Ovary (tissue), 9 donors: Measurements from ENCODE around the gene NAALADL2. TPM values are rescaled to one million over a fixed set of nuclear protein-coding genes. Genes with fewer than 3 reads are reported as not detected.

Experiments used
- DNase-seq, 5 donors: peaks; one replicate each; pipeline ENCODE4 v3.0.0-alpha.2; 2019 to 2020
- H3K27ac ChIP-seq, 2 donors: fragments of 200-600 bp; one replicate each; pipeline versions ENCODE4 v1.5.1 to v1.8.0; 2019 to 2022
- H3K27me3 ChIP-seq: fragments of 200-600 bp; one replicate; pipeline ENCODE4 v1.8.0; 2022
- H3K36me3 ChIP-seq: fragments of 200-600 bp; sonication (generic); one replicate; pipeline ENCODE4 v1.5.1; 2019
- H3K4me1 ChIP-seq: one replicate; pipeline ENCODE4 v1.8.1; 2013; ENCODE audit warnings: mild to moderate bottlenecking, moderate library complexity; ENCODE audit not compliant: insufficient read depth
- H3K4me3 ChIP-seq: fragments of 200-600 bp; sonication (generic); one replicate; pipeline ENCODE4 v1.5.1; 2017
- H3K9me3 ChIP-seq, 2 donors: fragments of 200-600 bp in 1 of 2; sonication (generic) in 1 of 2; one replicate each; pipeline versions ENCODE4 v1.5.1 to v1.8.1; 2013 to 2019; ENCODE audit warnings: mild to moderate bottlenecking in 1 of 2, moderate library complexity in 1 of 2
- CTCF ChIP-seq, 3 donors: fragments of 450-650 bp in 2 of 3; fragments of 200-600 bp in 1 of 3; IDR thresholded peaks; one replicate each; pipeline versions ENCODE4 v1.5.1 to v1.8.0; 2016 to 2022; ENCODE audit warnings: antibody characterized with exemption in 3 of 3, mild to moderate bottlenecking in 1 of 3
- EP300 ChIP-seq: sonication (generic); formaldehyde crosslinking; IDR thresholded peaks from one replicate; pipeline ENCODE4 v1.6.1; 2017; ENCODE audit warnings: antibody characterized with exemption
- POLR2A ChIP-seq: fragments of 450-650 bp; IDR thresholded peaks from one replicate; pipeline ENCODE4 v1.6.1; 2017; ENCODE audit warnings: antibody characterized with exemption, mild to moderate bottlenecking, moderate library complexity
- WGBS, 3 donors: extraction: QIAGEN DNeasy Blood & Tissue Kit in 1 of 3; methylation state at CpG; one replicate each; pipeline versions ENCODE4 v1.1.5 to v1.1.7; 2013 to 2017; 5-methylcytosine and 5-hydroxymethylcytosine counted together
- intact Hi-C, 4 donors: fragments of 100-400 bp; cut with DNase I; formaldehyde crosslinking; loops; one replicate each; pipeline versions ENCODE4 v1.11.0 to v1.15.1; 2022 to 2023
- polyA plus RNA-seq, 2 donors: library from polyadenylated mRNA; stranded (reverse); fragments of 200-250 nt in 1 of 2; fragments of 350-450 nt in 1 of 2; fragmentation: Illumina TruSeq in 1 of 2; extraction: RNeasy Lipid Tissue Mini Kit (QIAGEN cat#74804) in 1 of 2; gene quantifications; one replicate each; pipeline ENCODE4 v1.2.3, GENCODE V29; 2013 to 2014
- total RNA-seq, 7 donors: library from RNA; depleted of rRNA in 2 of 7; stranded (reverse); fragments of >200 nt in 2 of 7; fragmentation: NEBNext Ultra II Directional in 3 of 7; extraction: Animal tissue kit (Norgen Biotek cat#: 25700) in 3 of 7; gene quantifications; one replicate each; pipeline versions ENCODE4 v1.1.0 to v1.2.4, GENCODE V29; 2016 to 2023
- donor health status: DM: no; HTN: no; CAD: no; lungs with moderate emphysema.
- donor health status: DM: no; HTN: no; CAD: no.
- donor health status: Bipolar disorder and iron deficiency.
- donor health status: DM: yes; HTN: yes; CAD: no.
- donor health status: DM: no; HTN: no; CAD: no.
- donor health status: DM: yes; HTN: yes; CAD: no.

NAALADL2 gene
- total and polyA plus RNA-seq, 9 donors = 2.3 to 29.3 (median 15.2) TPM

GRCh38 chr3:175479175-175479574, 620.0 kb downstream of the NAALADL2 start:
- Histone ChIP-seq H3K27ac (no peak overlapping the region), H3K36me3 (no peaks in the 10 kb centered on the region), H3K4me3 (no peak overlapping the region), H3K4me1 (no peaks in the 10 kb centered on the region), H3K9me3 (no peaks in the 10 kb centered on the region), H3K27me3 (no peaks in the 10 kb centered on the region)
- DNase-seq = no peak
- TF ChIP-seq POLR2A (no peak), CTCF (IDR thresholded peaks at IDR 0.05) (no peak)
- 60 to 65% (median 65%) methylated on average over 2 of the region's 2 CpGs for WGBS, 3 donors
- intact Hi-C loops = loop anchor here in 1 of 4 donors (5.0 kb wide), 1 partner anchor 1488 kb away; no protein-coding TSS in a partner anchor

- TF ChIP-seq EP300 = no peak
- Histone ChIP-seq H3K27me3 (no peaks in the 10 kb centered on the region), H3K4me1 (no peaks in the 10 kb centered on the region), H3K9me3 (no peaks in the 10 kb centered on the region), H3K36me3 (no peaks in the 10 kb centered on the region), H3K27ac (no peak overlapping the region), H3K4me3 (no peak overlapping the region)
- intact Hi-C loops = loop anchor here in 1 of 4 donors (5.0 kb wide), 1 partner anchor 1488 kb away; no protein-coding TSS in a partner anchor
- DNase-seq = no peak
Observed at GRCh38 chr3:175479800-175480199, 620.7 kb downstream of the NAALADL2 start.

GRCh38 chr3:175484666-175485065, 625.5 kb downstream of the NAALADL2 start:
- 84 to 88% (median 85%) methylated on average over 2 of the region's 2 CpGs for WGBS, 3 donors
- Histone ChIP-seq H3K4me1 (no peaks in the 10 kb centered on the region), H3K4me3 (no peak overlapping the region), H3K27me3 (no peaks in the 10 kb centered on the region), H3K9me3 (no peaks in the 10 kb centered on the region), H3K36me3 (no peaks in the 10 kb centered on the region), H3K27ac (no peak overlapping the region)
- no peak for TF ChIP-seq CTCF (IDR thresholded peaks at IDR 0.05)
- no peak for TF ChIP-seq POLR2A
- no peak for TF ChIP-seq EP300
- no peak for DNase-seq
- intact Hi-C loops = no loop called here

- TF ChIP-seq EP300 = no peak
- TF ChIP-seq CTCF (IDR thresholded peaks at IDR 0.05) = no peak
- TF ChIP-seq POLR2A = no peak
- H3K4me1 ChIP-seq = no peaks in the 10 kb centered on the region
- H3K9me3 ChIP-seq = no peaks in the 10 kb centered on the region
- no peak for DNase-seq
- H3K36me3 ChIP-seq = no peaks in the 10 kb centered on the region
- no peak overlapping the region for H3K27ac ChIP-seq
- 89 to 100% (median 94%) methylated on average over 1 of the region's 1 CpG for WGBS, 3 donors
- no peaks in the 10 kb centered on the region for H3K27me3 ChIP-seq
- intact Hi-C loops = no loop called here
- H3K4me3 ChIP-seq = no peak overlapping the region
Observed at GRCh38 chr3:175485436-175485835, 626.3 kb downstream of the NAALADL2 start.

GRCh38 chr3:175486255-175486654, 627.1 kb downstream of the NAALADL2 start:
- H3K27me3 ChIP-seq = no peaks in the 10 kb centered on the region
- no peak for DNase-seq
- no peaks in the 10 kb centered on the region for H3K36me3 ChIP-seq
- H3K4me3 ChIP-seq = no peak overlapping the region
- no peaks in the 10 kb centered on the region for H3K9me3 ChIP-seq
- 83 to 85% (median 85%) methylated on average over 6 of the region's 6 CpGs for WGBS, 3 donors
- no peak overlapping the region for H3K27ac ChIP-seq
- no peak for TF ChIP-seq EP300
- no peak for TF ChIP-seq POLR2A
- no peak for TF ChIP-seq CTCF (IDR thresholded peaks at IDR 0.05)
- intact Hi-C loops = no loop called here
- H3K4me1 ChIP-seq = no peaks in the 10 kb centered on the region
